ENCODE measurements around the gene SIMC1. TPM values are rescaled to one million over a fixed set of nuclear protein-coding genes. Genes with fewer than 3 reads are reported as not detected.

SIMC1 gene
- total RNA-seq, 3 donors from 2014 or later = 7.7 to 13.4 (median 12.7) TPM

- no peak overlapping the region for H3K27ac ChIP-seq
- no peak for DNase-seq (ENCODE audit: low spot score in 2 of 2)
- no peaks in the 10 kb centered on the region for H3K9me3 ChIP-seq
- no peak overlapping the region for H3K4me3 ChIP-seq
- TF ChIP-seq POLR2A (IDR thresholded peaks at IDR 0.05) = no peak
- TF ChIP-seq CTCF (IDR thresholded peaks at IDR 0.05) = no peak
- TF ChIP-seq POLR2AphosphoS5 (IDR thresholded peaks at IDR 0.05) = no peak
- intact Hi-C loops (cut with DNase I; ENCODE audit: low total_unique reads) = no loop called here
- H3K4me1 ChIP-seq = no peaks in the 10 kb centered on the region
- no peaks in the 10 kb centered on the region for H3K36me3 ChIP-seq
- no peaks in the 10 kb centered on the region for H3K27me3 ChIP-seq
Observed at GRCh38 chr5:176368726-176369125, 130.5 kb downstream of the SIMC1 start.

- Histone ChIP-seq H3K36me3 (no peaks in the 10 kb centered on the region), H3K4me3 (no peak overlapping the region), H3K27ac (no peak overlapping the region), H3K9me3 (no peaks in the 10 kb centered on the region), H3K4me1 (no peaks in the 10 kb centered on the region), H3K27me3 (no peaks in the 10 kb centered on the region)
- intact Hi-C loops (cut with DNase I; ENCODE audit: low total_unique reads) = no loop called here
- TF ChIP-seq POLR2A (IDR thresholded peaks at IDR 0.05) (no peak), CTCF (IDR thresholded peaks at IDR 0.05) (no peak), POLR2AphosphoS5 (IDR thresholded peaks at IDR 0.05) (no peak)
- DNase-seq (ENCODE audit: low spot score in 2 of 2) = no peak
Observed at GRCh38 chr5:176369934-176370711, 131.9 kb downstream of the SIMC1 start.

- Histone ChIP-seq H3K27ac (peak overlapping the region in 1 of 2 donors; percentile 43), H3K36me3 (no peaks in the 10 kb centered on the region), H3K27me3 (no peaks in the 10 kb centered on the region), H3K9me3 (no peaks in the 10 kb centered on the region), H3K4me3 (no peak overlapping the region), H3K4me1 (no peaks in the 10 kb centered on the region)
- DNase-seq (ENCODE audit: low spot score in 2 of 2) = no peak
- intact Hi-C loops (cut with DNase I; ENCODE audit: low total_unique reads) = no loop called here
- TF ChIP-seq POLR2AphosphoS5 (IDR thresholded peaks at IDR 0.05) = no peak
Observed at GRCh38 chr5:176371621-176372539, 133.7 kb downstream of the SIMC1 start.

- Histone ChIP-seq H3K27me3 (no peaks in the 10 kb centered on the region), H3K9me3 (no peaks in the 10 kb centered on the region), H3K4me1 (no peaks in the 10 kb centered on the region), H3K27ac (no peak overlapping the region), H3K4me3 (no peak overlapping the region), H3K36me3 (no peaks in the 10 kb centered on the region)
- TF ChIP-seq POLR2AphosphoS5 (IDR thresholded peaks at IDR 0.05) (no peak), CTCF (IDR thresholded peaks at IDR 0.05) (no peak), POLR2A (IDR thresholded peaks at IDR 0.05) (no peak)
- DNase-seq (ENCODE audit: low spot score in 2 of 2) = no peak
- intact Hi-C loops (cut with DNase I; ENCODE audit: low total_unique reads) = no loop called here
Observed at GRCh38 chr5:176373100-176373818, 135.0 kb downstream of the SIMC1 start.

GRCh38 chr5:176379881-176380280, 141.7 kb downstream of the SIMC1 start:
- Histone ChIP-seq H3K4me1 (no peaks in the 10 kb centered on the region), H3K4me3 (no peak overlapping the region), H3K27me3 (no peaks in the 10 kb centered on the region), H3K27ac (no peak overlapping the region), H3K36me3 (peaks cover 3% of the 10 kb centered on the region), H3K9me3 (no peaks in the 10 kb centered on the region)
- no peak for DNase-seq (ENCODE audit: low spot score in 2 of 2)
- TF ChIP-seq POLR2A (IDR thresholded peaks at IDR 0.05) = no peak
- no peak for TF ChIP-seq CTCF (IDR thresholded peaks at IDR 0.05)
- no peak for TF ChIP-seq POLR2AphosphoS5 (IDR thresholded peaks at IDR 0.05)
- intact Hi-C loops (cut with DNase I; ENCODE audit: low total_unique reads) = no loop called here

All from breast epithelium (tissue), 4 donors.